HG03469 (cell line): ENCODE measurements around the gene KCTD12.
"Not testable (repeated sequence)": the region's sequence is repeated elsewhere in the genome, so short reads cannot be mapped to it uniquely, and the experiment has no call there.

Source experiments
- ATAC-seq: cut with Tn5 transposase; IDR thresholded peaks from one replicate; pipeline ENCODE4 v1.9.1; 2021; ENCODE audit warnings: mild to moderate bottlenecking, moderate library complexity, moderate number of reproducible peaks; ENCODE audit not compliant: unreplicated experiment

KCTD12 gene

DNA sequence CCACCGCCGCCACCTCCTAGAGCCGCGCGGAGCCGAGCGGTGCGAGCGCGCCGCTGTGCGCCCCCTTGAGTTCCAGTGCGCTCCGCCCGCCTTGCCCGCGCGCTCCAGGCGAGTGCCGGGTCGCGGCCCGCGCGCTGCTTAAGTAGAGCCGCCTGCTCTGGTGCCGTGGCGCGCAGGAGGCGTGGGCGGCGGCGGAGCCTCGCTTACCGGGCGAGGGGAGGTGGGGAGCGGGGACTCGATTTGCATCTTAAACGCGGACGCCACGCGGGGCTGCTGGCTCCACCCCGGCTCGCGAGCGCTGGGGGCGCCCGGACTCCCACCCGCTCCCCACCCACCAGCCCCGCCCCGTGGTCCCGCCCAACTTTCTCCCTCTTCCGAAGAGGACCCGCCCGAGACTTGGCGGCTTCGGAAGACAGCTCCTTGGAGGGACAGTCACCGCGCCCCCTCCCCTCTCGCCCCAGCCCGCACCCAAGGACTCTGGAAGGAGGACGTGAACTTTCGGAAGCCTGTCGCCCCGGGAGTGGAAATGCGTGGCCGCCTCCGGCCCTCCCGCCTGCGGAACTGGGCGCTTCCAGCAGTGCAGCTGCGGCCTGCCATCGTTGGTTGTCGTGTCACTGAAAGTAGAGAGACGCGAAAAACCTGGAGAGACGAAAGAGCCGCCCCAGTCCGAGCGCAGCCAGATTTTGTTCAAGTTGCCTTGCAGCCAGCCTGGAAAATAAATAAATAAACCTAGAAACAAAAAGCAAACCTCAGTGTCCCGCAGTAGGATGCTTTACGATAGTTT is at the start of gene KCTD12:
TSS of gene KCTD12 (minus strand) at position 114 of the 784 bp plus-strand sequence. CDS start 257 bp downstream, outside the sequence.
- peak; percentile 55 for ATAC-seq

DNA sequence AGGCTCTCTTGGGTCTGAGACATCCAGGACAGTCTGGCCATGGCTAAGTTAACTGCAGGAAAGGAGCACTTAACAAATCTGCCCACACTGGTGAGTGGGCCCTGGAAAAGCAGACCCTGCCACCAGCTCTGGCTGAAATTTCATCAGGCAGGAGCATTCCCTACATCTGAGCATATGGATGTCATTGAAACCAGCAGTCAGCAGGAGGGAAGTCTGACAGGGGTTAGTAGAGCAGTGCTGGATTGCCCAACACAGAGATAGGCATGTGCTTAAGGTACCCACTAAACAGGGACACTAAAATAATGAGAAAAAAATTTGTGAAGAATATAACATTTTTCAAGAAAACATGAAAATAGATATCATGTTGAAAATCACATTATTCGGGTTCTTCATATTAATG is 48.5 kb upstream of the KCTD12 start:
- ATAC-seq: no peak

- ATAC-seq: no peak
These were observed 45.9 kb upstream of the KCTD12 start for GRCh38 chr13:76932076-76932475.

DNA sequence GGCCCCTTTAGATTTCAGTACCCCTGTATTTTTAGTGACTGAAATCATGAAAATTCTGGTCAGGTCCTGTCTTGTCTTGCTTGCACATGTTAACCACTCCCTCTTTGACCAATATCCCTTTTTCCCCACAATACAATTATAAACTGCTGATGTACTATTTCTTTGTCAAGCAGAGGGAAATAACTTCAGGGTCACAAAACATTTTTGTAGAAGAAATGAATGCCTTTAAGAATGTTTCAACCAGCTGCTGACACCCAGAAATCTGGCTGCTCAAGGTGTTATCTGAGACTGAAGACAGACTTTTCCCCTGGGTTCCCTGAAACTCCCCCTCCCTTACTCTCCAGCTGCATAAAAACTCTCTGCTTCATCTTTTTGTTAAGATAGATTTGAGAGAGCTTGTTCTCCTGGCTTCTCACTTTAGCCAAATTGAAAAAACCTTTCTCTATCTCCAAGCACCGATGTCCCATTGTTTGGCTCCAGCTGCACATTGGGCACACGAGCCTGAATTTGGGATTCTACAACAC is 43.7 kb upstream of the KCTD12 start:
- ATAC-seq: no peak

GRCh38 chr13:76929320-76929719 is 43.1 kb upstream of the KCTD12 start:
- ATAC-seq: no peak

DNA sequence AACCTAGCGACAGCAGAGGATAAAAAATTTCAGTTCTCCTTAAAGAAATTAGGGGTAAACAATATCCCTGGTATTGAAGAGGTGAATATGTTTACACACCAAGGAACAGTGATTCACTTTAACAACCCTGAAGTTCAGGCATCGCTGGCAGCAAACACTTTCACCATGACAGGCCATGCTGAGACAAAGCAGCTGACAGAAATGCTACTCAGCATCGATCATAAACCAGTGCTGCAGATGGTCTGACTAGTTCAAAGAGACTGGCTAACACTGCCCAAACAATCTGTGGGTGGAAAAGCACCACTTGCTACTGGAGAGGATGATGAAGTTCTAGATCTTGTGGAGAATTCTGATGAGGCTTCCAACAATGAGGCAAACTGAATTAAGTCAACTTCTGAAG is 42.3 kb upstream of the KCTD12 start:
- ATAC-seq: no peak

GRCh38 chr13:76927955-76928354 is 41.8 kb upstream of the KCTD12 start:
- no peak for ATAC-seq

GRCh38 chr13:76925115-76925514 is 38.9 kb upstream of the KCTD12 start:
- no peak for ATAC-seq

DNA sequence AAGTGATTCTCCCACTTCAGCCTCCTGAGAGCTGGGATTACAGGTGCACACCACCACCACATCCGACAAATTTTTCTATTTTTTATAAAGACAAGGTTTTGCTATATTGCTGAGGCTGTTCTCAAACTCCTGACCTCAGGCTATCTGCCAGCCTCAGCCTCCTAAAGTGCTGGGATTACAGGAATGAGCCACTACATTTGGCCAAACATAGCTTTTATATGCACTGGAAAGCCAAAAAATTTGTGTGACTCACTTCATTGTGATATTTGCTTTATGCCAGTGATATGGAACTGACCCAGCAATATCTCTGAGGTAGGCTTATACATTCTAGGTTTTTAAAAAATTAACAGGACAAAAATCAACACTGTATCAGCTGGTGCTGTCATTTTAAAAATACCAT is 35.3 kb upstream of the KCTD12 start:
- ATAC-seq: no peak

DNA sequence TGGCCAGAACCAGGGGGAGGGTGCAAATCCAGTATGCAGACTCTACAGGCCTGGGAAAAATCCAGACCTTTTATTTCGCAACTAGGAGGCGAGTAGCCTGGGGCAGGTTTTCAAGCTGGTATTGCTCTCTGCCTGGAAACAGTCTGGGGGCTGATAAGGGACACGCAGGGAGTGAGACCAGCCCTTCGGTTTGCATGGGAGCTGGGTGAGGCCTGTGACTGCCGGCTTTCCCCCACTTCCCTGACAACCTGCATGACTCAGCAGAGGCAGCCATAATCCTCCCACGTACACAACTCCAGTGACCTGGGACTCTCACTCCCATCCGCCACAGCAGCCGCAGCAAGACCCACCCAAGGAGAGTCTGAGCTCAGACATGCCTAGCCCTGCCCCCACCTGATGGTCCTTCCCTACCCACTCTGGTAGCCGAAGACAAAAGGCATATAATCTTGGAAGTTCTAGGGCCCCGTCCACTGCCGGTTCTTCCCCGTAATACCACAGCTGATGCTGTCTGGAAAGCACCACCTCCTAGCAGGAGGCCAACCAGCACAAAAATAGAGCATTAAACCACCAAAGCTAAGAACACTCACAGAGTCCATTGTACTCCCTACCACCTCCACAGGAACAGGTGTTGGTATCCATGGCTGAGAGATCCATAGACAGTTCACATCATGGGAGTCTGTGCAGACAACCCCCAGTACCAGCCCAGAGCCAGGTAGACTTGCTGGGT is 31.7 kb upstream of the KCTD12 start:
- ATAC-seq: not testable (repeated sequence)

DNA sequence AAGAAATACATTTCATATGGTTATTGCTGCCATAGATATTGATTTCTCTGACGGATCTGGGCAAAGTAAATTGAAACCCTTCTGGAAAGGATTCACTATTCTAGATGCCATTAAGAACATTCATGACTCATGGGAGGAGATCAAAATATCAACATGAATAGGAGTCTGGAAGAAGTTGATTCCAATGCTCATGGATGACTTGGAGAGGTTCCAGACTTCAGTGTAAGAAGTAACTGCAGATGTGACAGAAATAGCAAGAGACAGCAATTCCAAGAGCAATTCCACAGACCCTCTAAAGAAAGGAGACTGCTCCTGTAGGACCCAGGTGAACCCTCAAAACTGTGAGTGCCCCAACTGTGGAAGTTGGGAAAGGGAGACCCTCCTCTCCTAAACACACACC is 30.9 kb upstream of the KCTD12 start:
- ATAC-seq: no peak

GRCh38 chr13:76913898-76914297 is 27.7 kb upstream of the KCTD12 start:
- ATAC-seq: no peak

DNA sequence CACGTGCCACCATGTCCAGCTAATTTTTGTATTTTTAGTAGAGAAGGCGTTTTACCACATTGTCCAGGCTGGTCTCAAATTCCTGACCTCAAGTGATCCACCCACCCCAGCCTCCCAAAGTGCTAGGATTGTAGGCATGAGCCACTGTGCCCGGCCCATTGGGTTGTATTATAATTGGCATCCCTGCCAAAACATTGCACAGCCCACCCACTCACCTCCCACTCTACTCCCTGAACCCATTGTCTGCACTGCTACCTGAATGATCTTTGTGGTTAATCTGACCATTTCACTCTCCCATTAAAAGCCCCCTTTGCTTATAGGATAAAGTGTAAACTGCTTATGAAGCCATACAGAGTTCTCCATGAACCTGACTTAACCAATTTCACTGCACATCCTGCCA is 26.3 kb upstream of the KCTD12 start:
- no peak for ATAC-seq

GRCh38 chr13:76904507-76904906 is 18.3 kb upstream of the KCTD12 start:
- no peak for ATAC-seq

DNA sequence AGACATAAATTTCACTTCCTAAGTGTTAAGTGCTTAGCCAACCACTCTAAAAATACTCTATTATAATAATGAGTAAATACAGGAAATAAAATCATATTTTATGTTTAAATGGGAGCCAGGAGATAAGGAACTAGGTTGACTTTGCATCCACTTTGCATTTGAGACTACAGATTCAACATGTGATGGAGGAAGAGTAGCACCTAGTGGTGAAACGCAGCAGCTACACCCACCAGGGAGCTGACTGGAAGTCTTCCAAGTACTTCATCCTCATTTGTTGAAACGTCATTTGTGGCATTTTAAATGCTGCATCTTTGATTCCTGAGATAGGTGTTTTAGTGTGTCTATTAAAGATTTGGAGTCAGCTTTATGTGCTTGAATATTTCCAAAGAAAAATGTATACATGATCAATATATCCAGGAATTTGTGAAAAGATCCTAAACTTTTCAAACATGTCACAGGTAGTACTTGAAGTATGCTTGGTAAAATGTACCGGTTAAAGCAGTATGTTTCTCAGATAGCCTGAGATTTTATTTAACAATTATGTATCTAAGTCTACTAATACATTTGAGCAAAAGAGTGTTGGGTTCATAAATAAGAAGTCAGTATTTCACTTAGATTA is 17.4 kb upstream of the KCTD12 start:
- ATAC-seq: peak; percentile 98

GRCh38 chr13:76899066-76899465 is 12.9 kb upstream of the KCTD12 start:
- not testable (repeated sequence) for ATAC-seq

GRCh38 chr13:76897171-76897570 is 11.0 kb upstream of the KCTD12 start:
- not testable (repeated sequence) for ATAC-seq

DNA sequence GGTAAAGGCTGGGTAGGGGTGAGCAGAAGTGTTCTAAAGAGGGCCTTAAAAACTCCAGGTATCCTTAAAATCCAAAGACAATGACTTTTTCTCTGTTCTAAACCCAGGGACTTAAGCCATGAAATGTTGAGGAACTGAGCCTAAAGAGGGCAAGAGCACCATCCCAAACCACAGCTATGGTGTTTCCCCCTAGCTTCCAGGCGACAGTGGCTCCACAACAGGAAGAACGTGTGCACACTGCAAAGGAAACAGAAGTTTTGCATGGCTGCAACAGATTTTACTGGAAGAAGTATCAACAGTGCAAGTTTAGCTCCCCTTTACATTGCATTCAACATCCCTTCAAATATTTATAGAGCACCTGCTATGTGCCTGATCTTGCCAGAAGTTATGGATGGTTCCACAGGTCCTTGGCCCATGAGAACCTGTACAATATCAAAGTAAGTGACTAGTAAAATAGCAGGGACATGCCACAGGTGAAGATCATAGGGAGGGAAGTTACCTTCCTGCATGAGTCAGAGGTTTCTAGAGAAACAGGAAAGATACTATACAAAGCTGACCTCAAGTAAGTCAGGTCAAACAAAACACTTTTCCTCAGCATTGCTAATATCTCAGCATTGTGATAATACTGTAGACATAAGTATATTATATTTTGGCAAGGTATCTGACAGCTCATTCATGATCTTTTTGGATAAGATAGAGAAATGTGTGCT is 8.4 kb upstream of the KCTD12 start:
- peak; percentile 44 for ATAC-seq

DNA sequence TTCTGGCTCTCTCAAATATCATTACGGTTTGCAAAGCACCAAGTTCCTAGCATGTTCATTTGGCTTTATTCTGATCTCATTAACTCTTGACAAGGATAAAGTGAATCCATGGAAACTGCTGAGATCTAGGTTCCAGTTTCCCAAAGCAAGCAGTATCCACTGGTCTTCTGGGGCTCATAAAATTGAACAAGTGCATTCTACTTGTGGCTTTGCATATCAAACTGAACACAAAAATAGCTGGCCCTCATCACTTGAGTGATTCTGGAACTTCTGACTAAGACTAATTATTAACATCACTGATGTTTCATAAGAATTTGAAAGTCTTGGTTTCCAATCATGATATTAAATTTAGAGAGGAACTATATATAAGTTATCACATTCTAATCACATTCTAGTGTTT is 6.3 kb upstream of the KCTD12 start:
- no peak for ATAC-seq

GRCh38 chr13:76890021-76890420 is 3.8 kb upstream of the KCTD12 start:
- no peak for ATAC-seq

DNA sequence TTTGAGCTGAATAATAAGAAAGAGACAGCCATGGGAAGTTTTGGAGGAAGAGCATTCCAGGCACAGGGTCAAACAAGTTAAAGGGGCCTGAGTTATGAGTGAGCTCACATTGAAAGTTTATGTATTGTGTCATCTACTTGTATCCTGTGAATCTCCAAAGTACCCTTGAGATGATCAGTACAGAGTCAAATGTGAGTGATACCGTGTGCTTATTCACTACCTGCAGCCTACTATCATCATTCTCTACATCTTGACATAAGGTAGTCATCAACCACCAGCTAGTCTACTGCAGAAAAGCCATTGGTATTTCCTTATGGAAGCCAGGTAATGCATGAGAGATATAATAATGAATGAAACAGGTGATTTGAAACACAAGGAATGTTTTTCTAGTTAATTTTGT is 3.0 kb upstream of the KCTD12 start:
- no peak for ATAC-seq
